Aorta (tissue), 5 donors: ENCODE data around the gene MAST4. TPM values are rescaled to one million over a fixed set of nuclear protein-coding genes. Genes with fewer than 3 reads are reported as not detected.

Source experiments
- ATAC-seq: fragments of 200-7000 bp; cut with Tn5 transposase; one replicate; pipeline ENCODE4 v1.9.1; 2022; ENCODE audit warnings: moderate library complexity; ENCODE audit not compliant: low FRiP score
- DNase-seq, 2 donors: peaks; one replicate each; pipeline ENCODE4 v3.0.0-alpha.2; 2020
- H3K27ac ChIP-seq, 2 donors: one replicate each; pipeline ENCODE4 v1.5.1; 2013; ENCODE audit warnings: low read length in 2 of 2, mild to moderate bottlenecking in 2 of 2, moderate library complexity in 2 of 2, control low read depth in 1 of 2, inconsistent platforms in 1 of 2, low read depth in 1 of 2
- H3K27me3 ChIP-seq, 2 donors: one replicate each; pipeline ENCODE4 v1.6.1; 2013; ENCODE audit warnings: control low read depth in 1 of 2, low read length in 1 of 2, mild to moderate bottlenecking in 1 of 2, moderate library complexity in 1 of 2; ENCODE audit not compliant: insufficient read depth in 2 of 2, control insufficient read depth in 1 of 2
- H3K36me3 ChIP-seq, 2 donors: one replicate each; pipeline ENCODE4 v1.6.1; 2013; ENCODE audit warnings: control low read depth in 1 of 2, low read length in 1 of 2, mild to moderate bottlenecking in 1 of 2; ENCODE audit not compliant: insufficient read depth in 2 of 2, control insufficient read depth in 1 of 2
- H3K4me1 ChIP-seq, 2 donors: one replicate each; pipeline ENCODE4 v1.6.1; 2013; ENCODE audit warnings: low read length in 2 of 2, control low read depth in 1 of 2, mild to moderate bottlenecking in 1 of 2, moderate library complexity in 1 of 2; ENCODE audit not compliant: insufficient read depth in 2 of 2, control insufficient read depth in 1 of 2
- H3K4me3 ChIP-seq, 2 donors: one replicate each; pipeline ENCODE4 v1.5.1; 2013; ENCODE audit warnings: low read length in 2 of 2, control low read depth in 1 of 2, mild to moderate bottlenecking in 1 of 2
- H3K9me3 ChIP-seq: one replicate; pipeline ENCODE4 v1.6.1; 2013; ENCODE audit warnings: mild to moderate bottlenecking, low read length; ENCODE audit not compliant: control insufficient read depth
- WGBS, 2 donors: extraction: QIAGEN DNeasy Blood & Tissue Kit; methylation state at CpG; one replicate each; pipeline ENCODE4 v1.1.7; 2013; 5-methylcytosine and 5-hydroxymethylcytosine counted together
- intact Hi-C, 2 donors: fragments of 100-400 bp; cut with DNase I; formaldehyde crosslinking; loops; one replicate each; pipeline versions ENCODE4 v1.14.2 to v1.15.0; 2022
- polyA plus RNA-seq, 2 donors: library from polyadenylated mRNA; stranded (reverse); fragments of 200-250 nt; gene quantifications; one replicate each; pipeline ENCODE4 v1.2.3, GENCODE V29; 2013
- total RNA-seq, 2 donors: library from RNA; stranded (reverse); fragmentation: NEBNext Ultra II Directional; extraction: Animal tissue kit (Norgen Biotek cat#: 25700); gene quantifications; one replicate each; pipeline ENCODE4 v1.2.1, GENCODE V29; 2021
- donor health status: healthy with polysubstance abuse.
- donor health status: Bipolar disorder and iron deficiency.
- donor health status: DM: no; HTN: no; CAD: no.
- donor health status: DM: no; HTN: no; CAD: no.
- donor health status: DM: yes; HTN: yes; CAD: no.

MAST4 gene
- total and polyA plus RNA-seq, 4 donors = 2.4 to 66.5 (median 24.9) TPM

- Histone ChIP-seq H3K9me3 (no peaks in the 10 kb centered on the region), H3K27me3 (no peaks in the 10 kb centered on the region), H3K4me3 (no peak overlapping the region), H3K36me3 (no peaks in the 10 kb centered on the region), H3K4me1 (peaks cover 1 to 6% of the 10 kb centered on the region in 2 donors), H3K27ac (no peak overlapping the region)
- DNase-seq = no peak
- ATAC-seq = no peak
- intact Hi-C loops = loop anchor here in 1 of 2 donors (5.0 kb wide), 1 partner anchor 107 kb away; no protein-coding TSS in a partner anchor
- 49 to 60% methylated on average over 3 of the region's 3 CpGs for WGBS, 2 donors
Observed at GRCh38 chr5:66985417-66985816, 389.2 kb downstream of the MAST4 start.

- no peak for ATAC-seq
- intact Hi-C loops = loop anchor here in 1 of 2 donors (5.0 kb wide), 1 partner anchor 106 kb away; no protein-coding TSS in a partner anchor
- 94 to 97% methylated on average over 2 of the region's 2 CpGs for WGBS, 2 donors
Observed at GRCh38 chr5:66986009-66986408, 389.8 kb downstream of the MAST4 start.

GRCh38 chr5:66986534-66986933 lies 390.3 kb downstream of the MAST4 start:
- ATAC-seq = no peak
- Histone ChIP-seq H3K27me3 (no peaks in the 10 kb centered on the region), H3K4me1 (peaks cover 1 to 3% of the 10 kb centered on the region in 2 donors), H3K27ac (no peak overlapping the region), H3K4me3 (no peak overlapping the region), H3K9me3 (no peaks in the 10 kb centered on the region), H3K36me3 (no peaks in the 10 kb centered on the region)
- 77 to 79% methylated on average over 4 of the region's 4 CpGs for WGBS, 2 donors
- intact Hi-C loops = loop anchor here in 1 of 2 donors (5.0 kb wide), 1 partner anchor 106 kb away; no protein-coding TSS in a partner anchor
- no peak for DNase-seq

More at GRCh38 chr5:66986009-66986408, 389.8 kb downstream of the MAST4 start:
- no peak for DNase-seq
- no peaks in the 10 kb centered on the region for H3K36me3 ChIP-seq
- H3K27me3 ChIP-seq = no peaks in the 10 kb centered on the region
- H3K27ac ChIP-seq = no peak overlapping the region
- peaks cover 1 to 3% of the 10 kb centered on the region in 2 donors for H3K4me1 ChIP-seq
- H3K9me3 ChIP-seq = no peaks in the 10 kb centered on the region
- H3K4me3 ChIP-seq = no peak overlapping the region

GRCh38 chr5:66987126-66987525 lies 390.9 kb downstream of the MAST4 start:
- Histone ChIP-seq H3K36me3 (no peaks in the 10 kb centered on the region), H3K4me3 (no peak overlapping the region), H3K27me3 (no peaks in the 10 kb centered on the region), H3K9me3 (no peaks in the 10 kb centered on the region), H3K4me1 (peaks cover 1 to 3% of the 10 kb centered on the region in 2 donors), H3K27ac (no peak overlapping the region)
- DNase-seq (no peak), ATAC-seq (no peak)
- 74 to 76% methylated on average over 2 of the region's 2 CpGs for WGBS, 2 donors
- intact Hi-C loops = loop anchor here in 1 of 2 donors (5.0 kb wide), 1 partner anchor 105 kb away; no protein-coding TSS in a partner anchor

- DNase-seq (no peak), ATAC-seq (no peak)
- no peaks in the 10 kb centered on the region for H3K36me3 ChIP-seq
- H3K4me3 ChIP-seq = no peak overlapping the region
- H3K9me3 ChIP-seq = no peaks in the 10 kb centered on the region
- intact Hi-C loops = loop anchor here in 1 of 2 donors (5.0 kb wide), 1 partner anchor 105 kb away; no protein-coding TSS in a partner anchor
- 56 to 57% methylated on average over 3 of the region's 3 CpGs for WGBS, 2 donors
- no peaks in the 10 kb centered on the region for H3K27me3 ChIP-seq
- H3K27ac ChIP-seq = no peak overlapping the region
- peaks cover 1 to 3% of the 10 kb centered on the region in 2 donors for H3K4me1 ChIP-seq
Observed at GRCh38 chr5:66987540-66987939, 391.3 kb downstream of the MAST4 start.

- no peak overlapping the region for H3K27ac ChIP-seq
- DNase-seq (no peak), ATAC-seq (no peak)
- no peak overlapping the region for H3K4me3 ChIP-seq
- 38 to 39% methylated on average over 3 of the region's 3 CpGs for WGBS, 2 donors
- no peaks in the 10 kb centered on the region for H3K36me3 ChIP-seq
- peaks cover 1 to 3% of the 10 kb centered on the region in 2 donors for H3K4me1 ChIP-seq
- no peaks in the 10 kb centered on the region for H3K9me3 ChIP-seq
- no peaks in the 10 kb centered on the region for H3K27me3 ChIP-seq
- intact Hi-C loops = loop anchor here in 1 of 2 donors (5.0 kb wide), 1 partner anchor 104 kb away; no protein-coding TSS in a partner anchor
Observed at GRCh38 chr5:66987949-66988838, 392.0 kb downstream of the MAST4 start.

- WGBS, 2 donors = 0 to 4% methylated on average over 1 of the region's 1 CpG
- ATAC-seq = no peak
- intact Hi-C loops = loop anchor here in 1 of 2 donors (5.0 kb wide), 1 partner anchor 103 kb away; no protein-coding TSS in a partner anchor
Observed at GRCh38 chr5:66989286-66989685, 393.1 kb downstream of the MAST4 start.

GRCh38 chr5:66989781-66990180 lies 393.6 kb downstream of the MAST4 start:
- Histone ChIP-seq H3K9me3 (no peaks in the 10 kb centered on the region), H3K4me3 (no peak overlapping the region), H3K36me3 (no peaks in the 10 kb centered on the region), H3K27me3 (no peaks in the 10 kb centered on the region), H3K4me1 (peaks cover 0 to 1% of the 10 kb centered on the region in 2 donors), H3K27ac (no peak overlapping the region)
- DNase-seq (no peak), ATAC-seq (no peak)
- intact Hi-C loops = loop anchor here in 1 of 2 donors (5.0 kb wide), 1 partner anchor 103 kb away; no protein-coding TSS in a partner anchor
- WGBS, 2 donors = 97 to 100% methylated on average over 2 of the region's 2 CpGs

More at GRCh38 chr5:66989286-66989685, 393.1 kb downstream of the MAST4 start:
- DNase-seq = no peak
- H3K27ac ChIP-seq = no peak overlapping the region
- no peaks in the 10 kb centered on the region for H3K27me3 ChIP-seq
- no peaks in the 10 kb centered on the region for H3K36me3 ChIP-seq
- no peak overlapping the region for H3K4me3 ChIP-seq
- peaks cover 1 to 3% of the 10 kb centered on the region in 2 donors for H3K4me1 ChIP-seq
- no peaks in the 10 kb centered on the region for H3K9me3 ChIP-seq
